GM03348 (cell line): ENCODE measurements around the gene RBPMS2.
A peak's percentile ranks its signal among the peaks of the same experiment; 100 is the strongest.

Experiments
- DNase-seq: peaks from one replicate; pipeline ENCODE4 v3.0.0; 2012; ENCODE audit warnings: low spot score

Gene RBPMS2

DNA sequence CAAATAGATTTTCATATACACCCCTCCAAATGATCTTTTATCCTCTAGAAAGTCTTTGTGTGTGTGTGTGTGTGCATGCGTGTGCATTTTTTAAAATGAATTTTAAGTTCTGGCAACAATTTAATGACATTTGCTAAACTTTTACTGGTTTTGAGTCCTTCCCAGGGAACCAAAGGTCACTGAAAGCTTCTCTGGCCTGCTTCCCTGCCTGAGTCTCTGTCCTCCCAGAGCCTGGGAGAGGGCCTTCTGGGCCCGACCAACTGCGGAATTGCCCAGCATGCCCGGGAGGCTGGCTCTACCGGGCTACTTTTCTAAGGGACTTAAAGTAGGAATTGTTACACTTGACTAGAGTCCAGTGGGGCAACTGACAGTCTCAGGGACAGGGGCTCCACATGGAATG is 7.4 kb upstream of the RBPMS2 start:
- no peak for DNase-seq

DNA sequence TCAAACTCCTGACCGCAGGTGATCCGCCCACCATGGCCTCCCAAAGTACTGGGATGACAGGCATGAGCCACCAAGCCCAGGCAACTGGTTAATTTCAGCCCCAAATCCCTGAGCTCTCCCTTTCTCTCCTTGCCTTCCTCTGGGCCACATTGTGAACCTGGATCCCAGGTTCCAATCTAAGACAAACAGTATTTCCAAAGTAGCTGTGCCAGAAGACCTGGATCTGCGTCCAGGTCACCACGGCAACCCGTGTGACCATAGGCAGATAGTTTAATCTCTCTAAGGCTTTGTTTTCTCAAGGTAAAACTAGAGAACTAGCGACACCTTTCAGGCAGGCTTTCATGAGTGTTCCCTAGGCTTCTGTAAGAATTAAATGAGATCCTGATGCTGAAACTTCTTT is 5.9 kb upstream of the RBPMS2 start:
- no peak for DNase-seq

DNA sequence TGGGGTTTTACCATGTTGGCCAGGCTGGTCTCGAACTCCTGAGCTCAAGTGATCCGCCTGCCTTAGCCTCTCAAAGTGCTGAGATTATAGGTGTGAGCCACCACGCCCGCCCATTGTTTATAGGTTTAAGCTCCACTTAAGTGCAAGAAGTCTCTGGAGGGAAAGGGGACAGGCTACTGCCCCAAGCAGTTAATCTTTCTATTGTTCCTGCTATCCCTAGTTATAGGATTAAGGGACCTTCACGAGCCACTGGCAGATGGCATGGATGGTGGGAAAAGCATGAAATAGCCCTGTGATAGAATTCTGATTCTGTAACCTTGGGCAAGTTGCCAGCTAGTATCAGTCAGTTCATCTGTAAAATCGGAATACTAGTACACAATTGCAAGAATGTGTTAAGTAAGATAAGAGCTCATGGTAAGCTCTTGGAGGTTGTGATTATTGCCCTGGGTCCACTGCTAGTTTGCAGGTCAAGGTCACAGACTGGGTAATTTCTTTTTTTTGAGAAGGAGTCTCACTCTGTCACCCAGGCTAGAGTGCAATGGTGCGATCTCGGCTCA is 5.3 kb upstream of the RBPMS2 start:
- DNase-seq = no peak

DNA sequence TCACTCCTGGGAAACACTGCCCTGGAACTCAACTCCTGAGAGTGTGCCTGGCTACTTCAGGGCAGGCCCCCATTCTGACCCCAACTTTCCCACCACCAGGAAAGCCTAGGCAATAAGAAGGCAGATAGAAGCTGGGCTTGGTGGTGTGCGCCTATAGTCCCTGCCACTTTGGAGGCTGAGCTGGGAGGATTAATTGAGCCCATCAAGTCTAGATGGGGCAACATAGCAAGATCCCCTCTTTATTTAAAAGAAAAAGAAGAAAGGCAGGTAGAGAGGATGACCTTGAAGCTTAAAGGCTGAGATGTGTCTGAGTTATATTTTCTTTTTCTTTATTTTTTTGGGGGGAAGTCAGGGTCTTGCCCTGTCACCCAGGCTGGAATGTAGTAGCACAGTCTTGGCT is 4.2 kb upstream of the RBPMS2 start:
- no peak for DNase-seq

DNA sequence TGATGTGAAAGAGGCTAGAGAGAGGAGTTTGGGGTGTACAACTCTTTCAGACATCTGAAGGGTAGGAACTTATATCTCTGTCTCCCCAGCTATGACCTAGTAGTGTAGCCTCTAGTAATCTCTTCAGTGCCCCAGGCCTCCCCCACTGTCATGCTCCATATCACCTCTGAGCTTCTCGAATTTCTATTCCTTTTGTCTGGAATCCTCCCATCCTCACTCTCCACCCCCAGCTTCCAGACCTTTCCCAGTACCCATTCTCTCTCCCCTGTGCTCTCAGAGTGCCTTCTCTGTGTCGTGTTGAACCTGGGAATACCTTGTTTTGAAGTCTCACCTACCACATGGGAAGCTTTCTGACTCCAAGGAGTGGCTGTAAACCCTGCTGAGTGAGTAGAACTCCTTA is 3.6 kb upstream of the RBPMS2 start:
- DNase-seq = no peak

DNA sequence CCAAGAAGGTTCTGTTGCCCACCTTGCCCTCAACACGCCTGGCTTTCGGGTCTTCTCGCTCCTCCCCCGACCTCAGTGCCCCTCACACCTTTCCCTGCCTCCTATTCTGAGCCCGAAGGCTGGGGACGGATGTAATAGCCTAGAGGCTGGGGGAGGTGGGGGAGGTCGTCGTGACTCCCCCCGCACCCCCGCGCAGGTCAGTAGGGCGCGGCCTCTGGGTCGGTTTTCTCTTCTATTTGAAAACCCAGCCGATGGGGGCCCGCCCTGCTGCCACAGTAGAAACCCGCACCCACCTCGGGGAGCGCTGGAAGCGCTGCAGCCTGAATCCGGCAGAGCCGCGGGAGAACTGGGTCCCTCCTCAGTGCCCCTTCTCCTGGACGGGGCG is 1.0 kb upstream of the RBPMS2 start:
- no peak for DNase-seq

DNA sequence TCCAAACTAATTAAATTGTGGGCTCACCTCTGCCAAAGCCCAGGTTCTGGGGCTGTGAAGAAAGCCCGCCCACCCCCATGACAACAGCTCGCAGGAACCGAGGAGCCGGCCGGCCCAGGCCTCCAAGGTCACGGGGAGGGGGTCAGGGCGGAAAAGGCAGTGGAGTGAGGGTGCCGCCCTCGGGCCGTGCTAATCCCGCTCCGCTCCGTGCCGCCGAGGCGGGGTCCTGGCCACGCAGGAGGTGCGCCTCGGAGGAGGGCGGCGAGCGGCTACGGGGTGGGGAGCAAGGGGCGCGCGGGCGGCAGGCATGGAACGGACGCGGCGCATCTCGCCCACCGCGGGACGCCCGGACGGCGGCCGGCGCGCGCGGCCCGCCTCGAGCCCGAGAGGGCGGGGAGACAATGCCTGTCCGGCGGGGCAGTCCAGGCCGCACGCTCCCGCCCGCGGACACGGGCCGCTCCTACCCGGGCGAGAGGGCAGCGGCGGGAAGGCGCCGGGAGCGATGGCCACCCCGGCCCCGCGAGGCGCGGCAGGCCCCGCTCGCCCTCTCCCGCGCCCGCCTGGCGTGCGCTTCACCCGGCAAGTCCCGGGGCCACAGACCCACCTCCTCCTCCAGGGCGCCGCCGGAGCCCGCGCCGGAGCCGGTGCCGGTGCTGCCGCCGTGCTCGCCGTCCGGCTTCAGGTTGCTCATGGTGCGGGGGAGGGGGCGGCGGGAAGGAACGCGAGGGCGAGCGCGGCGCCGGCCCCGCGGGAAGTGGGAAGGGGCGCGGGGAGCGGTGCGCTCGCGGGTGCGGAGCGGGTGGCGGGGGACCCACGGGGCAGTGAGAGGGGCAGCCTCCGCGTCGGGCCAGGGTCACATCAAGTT is 528 bp downstream of the RBPMS2 start:
- DNase-seq = peak; percentile 49

DNA sequence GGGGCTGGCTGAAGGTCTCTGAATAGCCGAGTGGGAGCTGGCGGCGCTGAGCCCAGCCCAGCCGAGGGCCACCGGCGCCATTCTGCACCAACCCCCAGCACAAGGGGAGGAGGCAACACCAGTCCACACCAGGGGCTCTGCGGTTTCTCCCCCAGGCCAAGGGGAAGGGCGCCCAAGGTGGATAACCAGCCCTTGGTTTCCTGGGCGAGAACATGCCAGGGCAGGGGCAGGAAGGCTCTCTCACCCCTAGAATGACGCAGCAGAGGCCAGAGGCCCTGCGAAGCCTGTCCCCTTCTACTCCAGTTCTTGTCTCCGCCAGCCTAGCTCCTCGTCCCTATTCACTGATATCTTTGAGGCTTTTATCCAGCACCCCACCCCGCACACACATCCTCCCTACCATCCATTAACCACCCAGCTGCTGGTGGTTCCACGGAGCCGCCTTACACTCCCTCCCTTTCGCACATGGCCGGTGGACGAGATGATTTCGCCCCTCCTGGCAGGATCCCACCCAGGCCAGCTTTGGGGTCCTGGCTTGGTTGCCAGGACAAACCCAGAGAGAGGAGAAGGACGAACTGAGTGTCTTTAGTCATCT is 1.3 kb downstream of the RBPMS2 start:
- DNase-seq = no peak

DNA sequence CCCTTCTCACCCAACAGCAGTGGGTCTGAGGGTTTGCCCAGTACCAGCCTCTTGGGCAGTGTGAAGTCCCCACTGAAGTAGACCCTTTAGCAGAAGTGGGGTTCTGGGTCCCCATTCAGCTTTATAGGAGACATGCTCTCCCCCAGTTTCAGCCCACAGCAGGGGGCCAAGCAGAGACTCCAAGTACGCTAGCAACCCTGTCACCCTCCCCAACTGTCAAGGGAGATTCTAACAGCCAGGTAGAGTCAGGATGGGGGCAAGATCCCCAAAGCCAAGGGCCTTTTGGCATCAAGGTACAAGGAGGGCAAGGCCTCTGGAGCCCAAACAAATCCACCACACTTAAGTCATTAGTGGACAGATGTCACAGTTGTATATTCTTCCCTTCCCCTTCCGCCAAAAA is 1.8 kb downstream of the RBPMS2 start:
- no peak for DNase-seq

DNA sequence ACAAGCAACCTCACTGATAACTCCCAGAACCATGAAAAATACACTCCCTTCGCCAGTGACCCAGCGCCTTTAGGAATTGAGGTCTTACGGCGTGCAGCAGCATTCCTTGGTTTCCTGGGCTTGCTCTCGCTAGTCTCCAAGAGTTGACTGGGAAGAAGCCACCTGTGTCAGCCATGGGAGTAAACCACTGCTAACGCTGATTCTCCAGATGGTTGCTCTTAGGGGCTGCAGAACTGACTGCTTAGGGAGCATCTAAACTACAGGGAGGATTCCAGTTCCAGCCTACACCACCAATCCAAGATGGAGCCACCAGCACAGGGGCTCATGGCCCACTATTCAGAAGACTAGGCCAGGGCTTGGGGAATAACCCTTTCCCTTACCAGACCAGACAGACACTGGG is 2.4 kb downstream of the RBPMS2 start:
- no peak for DNase-seq

DNA sequence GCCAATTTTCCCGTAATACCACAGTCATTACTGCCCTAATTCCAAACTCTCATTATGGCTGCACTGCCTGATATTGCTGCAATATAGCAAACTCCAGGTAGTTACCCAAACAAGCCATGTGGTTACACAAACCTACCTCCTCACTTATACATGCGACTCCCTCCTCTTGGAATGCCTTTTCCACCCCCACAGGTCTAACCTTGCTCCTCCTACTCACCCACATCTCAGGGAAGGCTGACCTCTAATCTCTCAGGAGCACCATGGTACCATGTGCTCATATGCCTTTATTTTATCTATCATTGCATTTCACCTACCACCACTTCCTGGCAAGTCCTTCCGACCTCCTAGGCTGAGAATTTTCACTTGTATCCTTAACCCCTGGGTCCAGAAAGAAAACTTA is 2.9 kb downstream of the RBPMS2 start:
- no peak for DNase-seq

DNA sequence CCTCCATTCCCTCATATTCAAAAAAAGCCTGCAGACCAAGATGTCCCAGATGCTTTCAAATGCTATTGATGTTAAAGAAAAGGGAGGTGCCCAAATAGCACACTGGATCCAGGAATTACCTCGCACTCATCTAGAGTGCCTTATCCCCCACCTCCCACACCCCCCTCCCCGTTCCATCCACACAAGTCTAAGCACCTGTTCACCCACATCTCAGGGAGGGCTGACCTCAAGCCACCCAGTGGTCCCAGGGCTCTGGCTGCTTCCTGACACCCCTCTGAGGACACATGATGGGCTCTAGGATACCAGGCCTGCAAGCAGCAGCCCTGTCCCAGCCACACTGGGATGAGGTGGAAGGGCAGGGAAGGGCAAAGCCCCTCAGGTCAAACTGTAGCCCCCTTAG is 4.8 kb downstream of the RBPMS2 start:
- no peak for DNase-seq

DNA sequence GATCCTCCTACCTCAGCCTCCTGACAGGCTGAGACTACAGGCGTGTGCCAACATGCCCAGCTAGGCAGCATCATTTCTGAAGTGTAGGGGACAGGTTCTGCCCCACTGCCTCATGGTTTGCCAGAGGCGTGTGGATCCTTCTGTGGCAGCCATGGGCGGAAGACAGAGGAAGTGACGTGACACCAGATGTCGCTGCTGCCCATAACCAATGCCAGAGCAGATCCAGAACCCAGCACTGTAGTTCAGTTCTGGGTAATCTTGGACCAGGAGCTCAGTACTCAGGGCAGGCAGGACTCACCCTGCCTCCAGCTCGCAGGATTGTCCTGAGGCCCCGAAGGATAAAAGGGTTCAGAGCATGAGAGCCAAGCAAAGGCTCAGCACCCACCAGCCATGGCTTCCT is 8.2 kb downstream of the RBPMS2 start:
- no peak for DNase-seq

DNA sequence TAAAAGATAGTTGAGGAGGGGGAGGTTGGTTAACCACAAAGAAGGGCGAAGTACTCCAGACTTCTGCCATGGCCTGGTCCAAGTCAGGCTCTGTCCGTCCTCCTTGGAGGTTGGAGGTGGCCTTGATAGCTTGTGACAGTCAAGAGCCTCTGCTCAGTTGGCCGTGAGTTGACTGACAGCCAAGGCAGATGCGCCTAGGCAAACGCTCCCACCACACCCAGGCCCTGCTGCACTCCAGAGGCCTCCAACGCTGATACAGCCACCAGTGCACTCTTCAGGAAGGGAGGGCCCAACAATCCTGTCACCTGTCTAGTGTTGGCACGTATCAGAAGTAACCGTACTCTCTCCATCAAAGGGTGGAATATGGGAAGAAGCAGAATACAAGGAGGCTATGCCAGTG is 9.3 kb downstream of the RBPMS2 start:
- DNase-seq = no peak

DNA sequence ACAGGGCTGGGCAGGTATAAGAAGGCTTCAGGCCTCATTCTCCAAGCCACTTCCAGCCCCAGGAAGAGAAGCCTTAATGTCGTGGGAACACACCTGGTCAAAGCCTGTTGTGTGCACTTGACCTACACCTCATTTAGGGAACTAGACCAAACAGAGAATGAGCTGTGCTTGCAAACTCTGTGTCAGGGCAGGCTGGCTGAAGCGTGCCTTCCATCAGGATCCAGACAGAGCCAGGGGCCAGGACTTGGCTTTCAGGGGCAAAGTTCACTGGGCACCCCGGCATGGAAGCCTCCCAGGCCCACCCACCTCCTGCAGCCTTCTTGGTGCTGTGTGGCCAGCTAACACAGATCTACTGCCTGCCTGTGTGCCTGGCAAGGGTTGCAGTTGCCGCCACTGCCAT is 11.5 kb downstream of the RBPMS2 start:
- no peak for DNase-seq

DNA sequence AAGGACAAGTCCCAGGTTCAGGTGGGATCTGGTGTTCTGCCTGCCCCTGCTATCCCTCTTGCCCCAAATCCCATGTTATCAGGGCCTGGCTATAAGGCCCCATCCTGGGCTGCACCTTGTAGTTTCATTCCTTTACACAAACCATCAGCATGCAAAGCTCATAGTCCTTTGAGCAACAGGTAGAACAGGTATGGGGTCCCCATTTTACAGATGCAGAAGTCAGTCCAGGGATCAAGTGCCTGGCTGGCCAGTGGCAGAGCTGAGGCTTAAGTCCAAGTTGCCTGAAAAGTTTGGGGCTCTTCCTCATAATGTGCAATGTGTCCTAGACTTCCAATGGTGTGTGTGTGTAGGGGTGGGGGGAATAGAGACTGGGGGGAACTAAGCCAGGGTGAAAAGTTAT is 11.9 kb downstream of the RBPMS2 start:
- DNase-seq = no peak

DNA sequence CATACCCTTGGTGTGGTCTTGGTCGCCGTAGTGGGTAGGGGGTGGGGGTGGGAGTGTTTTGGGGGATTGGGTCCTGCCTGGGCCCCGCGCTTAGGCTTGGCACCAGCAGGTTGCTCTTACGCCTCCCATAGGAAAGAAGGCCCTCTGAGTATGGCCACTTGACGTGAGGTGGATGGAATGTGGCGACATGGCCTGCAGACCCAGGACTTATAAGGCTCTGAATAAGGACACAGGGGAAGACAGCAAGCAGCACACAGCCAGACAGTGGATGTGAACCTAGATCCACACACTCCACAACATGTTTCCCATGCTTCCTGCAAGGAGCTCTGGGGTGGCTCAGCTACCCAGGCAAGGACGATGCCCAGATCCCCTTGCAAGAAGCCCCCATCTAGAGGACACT is 12.4 kb downstream of the RBPMS2 start:
- DNase-seq = no peak

DNA sequence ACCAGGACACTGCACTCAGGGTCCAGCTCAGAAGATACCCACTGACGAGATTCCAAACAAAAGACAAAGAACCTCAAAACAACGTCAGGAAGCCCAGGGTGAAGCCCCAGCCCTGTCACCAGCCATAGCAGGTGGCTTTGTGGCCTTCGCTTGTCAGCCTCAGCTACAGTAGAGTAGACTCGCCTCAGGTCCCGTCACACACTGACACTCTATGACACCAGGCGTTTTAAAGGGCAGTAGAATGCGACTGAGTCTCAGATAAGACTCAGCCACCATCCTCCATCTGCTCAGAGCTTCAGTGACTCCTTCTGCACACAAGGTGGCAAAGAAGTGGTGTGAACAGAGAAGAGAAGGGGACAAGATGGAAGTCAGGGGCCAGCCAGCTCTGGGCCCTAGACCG is 12.8 kb downstream of the RBPMS2 start:
- DNase-seq = no peak

DNA sequence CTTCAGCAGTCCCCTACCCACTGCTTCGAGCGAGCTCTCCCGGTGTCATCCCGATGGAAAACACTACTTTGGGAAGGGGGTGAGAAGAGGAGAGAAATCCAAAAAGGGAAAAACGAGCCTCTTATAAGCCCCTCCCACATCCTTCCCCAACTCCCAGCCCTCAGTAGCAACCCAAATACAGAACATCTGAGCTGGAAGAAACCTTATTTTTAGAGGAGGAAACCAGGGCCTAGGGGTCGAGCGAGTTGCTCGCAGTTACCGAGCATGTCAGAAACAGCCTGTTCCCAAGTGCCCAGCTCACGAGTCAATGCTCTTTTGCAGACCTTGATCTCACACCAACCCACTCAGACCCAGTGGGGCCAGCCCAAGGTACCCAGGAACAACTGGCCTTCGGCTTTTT is 14.2 kb downstream of the RBPMS2 start:
- no peak for DNase-seq

DNA sequence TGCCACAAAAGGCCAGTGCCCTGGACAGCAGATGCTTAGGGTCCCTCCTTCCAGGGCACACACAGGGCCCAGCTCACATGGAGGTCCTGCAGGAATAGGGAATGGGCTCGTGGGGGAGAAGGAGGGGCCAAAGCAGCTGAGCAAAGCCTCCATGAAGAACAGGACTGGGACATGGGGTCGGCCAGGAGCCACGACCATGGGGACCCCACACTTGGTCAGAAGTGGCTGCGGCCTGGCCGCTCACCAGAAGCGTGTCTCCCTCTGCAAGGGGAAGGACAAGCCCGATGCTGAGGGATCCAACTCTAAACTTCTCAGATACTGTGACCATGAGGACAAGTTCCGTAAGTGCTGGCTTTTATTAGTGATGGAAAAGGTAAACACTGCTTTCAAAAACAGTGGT is 15.3 kb downstream of the RBPMS2 start:
- no peak for DNase-seq

DNA sequence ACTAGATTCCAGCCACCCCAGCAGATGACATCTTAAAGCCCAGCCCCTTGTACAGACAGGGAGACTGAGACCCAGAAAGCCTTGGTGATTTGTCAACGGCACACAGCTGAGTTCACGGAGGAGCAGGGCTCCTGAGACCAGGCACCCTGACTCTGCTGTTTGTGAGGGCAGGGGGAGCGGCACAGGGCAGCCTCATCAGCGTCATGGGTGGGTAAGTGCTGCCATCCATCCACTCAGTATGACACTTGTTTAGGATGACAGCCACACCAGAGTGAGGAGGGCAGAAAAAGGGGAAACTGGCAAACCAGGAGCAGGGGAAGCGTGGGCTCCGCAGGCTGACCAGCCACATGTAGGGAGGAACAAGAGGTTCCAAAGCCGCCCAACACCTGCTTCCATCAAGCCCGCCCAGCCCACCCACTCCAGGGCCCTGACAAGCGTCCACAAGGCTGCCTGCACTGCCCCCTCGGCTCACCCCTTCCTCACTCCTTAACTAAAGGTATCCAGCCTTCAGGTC is 19.9 kb downstream of the RBPMS2 start:
- DNase-seq = no peak

DNA sequence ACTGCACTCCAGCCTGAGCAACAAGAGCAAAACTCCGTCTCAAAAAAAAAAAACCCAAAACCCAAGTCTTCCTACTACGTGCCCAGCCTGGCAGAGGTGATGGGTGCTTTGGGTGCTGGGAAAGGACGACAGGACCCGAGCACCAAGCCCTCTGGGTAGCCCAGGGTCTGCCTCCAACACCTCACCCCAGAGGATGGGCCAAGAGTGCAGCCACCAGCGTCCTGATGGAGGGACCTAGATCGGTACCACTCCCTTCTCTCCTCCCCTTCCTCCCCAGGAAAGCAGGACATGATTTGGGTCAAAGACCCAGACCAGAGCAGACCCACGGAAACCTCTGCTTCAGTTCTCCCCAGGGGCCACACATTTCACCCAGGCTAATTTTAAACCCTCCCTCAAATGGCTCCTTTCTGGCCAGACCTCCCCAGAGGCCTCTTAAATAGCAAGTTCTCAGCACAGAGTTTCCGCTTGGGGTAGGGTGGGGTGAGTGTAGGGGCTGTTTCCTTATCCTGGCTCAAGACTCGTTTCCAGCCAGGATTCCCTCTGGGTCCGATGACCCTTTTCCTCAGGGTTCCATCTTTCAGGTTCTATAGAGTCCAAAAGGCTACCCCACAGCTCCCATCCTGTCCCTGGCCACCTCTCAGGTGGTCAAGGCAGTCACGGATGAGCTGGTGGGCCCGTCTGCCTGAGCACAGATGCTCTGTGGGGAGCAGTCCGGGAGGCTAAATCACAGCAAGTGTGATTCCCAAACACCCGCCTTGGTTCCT is 20.5 kb downstream of the RBPMS2 start:
- no peak for DNase-seq
